ENCODE data around the gene IRAK2.
A peak's percentile ranks its signal among the peaks of the same experiment; 100 is the strongest.

DNA sequence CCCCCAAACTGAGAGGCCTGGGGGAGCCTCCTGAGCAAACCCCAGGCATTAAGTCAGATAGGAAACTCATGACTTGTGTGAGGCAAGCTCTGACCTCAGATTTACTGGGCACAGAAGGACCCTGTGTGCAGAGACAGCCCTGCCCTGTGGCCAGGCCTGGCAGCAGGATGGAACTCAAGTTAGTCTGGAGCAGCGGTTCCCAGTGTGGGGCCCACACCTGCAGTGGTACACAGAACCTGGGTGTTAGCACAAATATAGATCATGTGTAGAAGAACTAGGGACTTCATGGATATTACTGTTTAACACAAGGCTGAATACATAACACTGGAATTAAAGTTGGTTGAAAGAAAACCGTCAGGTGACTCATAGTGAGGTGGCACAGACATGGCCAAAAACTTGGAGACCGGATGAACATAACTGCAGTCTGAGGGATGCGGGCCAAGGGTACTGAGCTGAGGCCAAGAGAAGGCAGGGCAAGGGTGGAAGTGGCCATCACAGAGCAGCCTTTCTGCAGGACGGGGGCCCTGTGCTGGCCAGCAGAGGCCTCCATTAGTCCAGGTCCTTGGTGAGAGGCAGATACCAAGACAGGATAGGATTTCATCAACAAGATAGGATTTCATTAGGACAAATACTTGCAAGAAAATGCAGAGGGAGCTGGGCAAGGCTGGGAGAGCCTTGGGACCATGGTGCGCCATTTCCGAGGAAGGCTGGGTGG lies 40.9 kb downstream of the IRAK2 start:
- TF ChIP-seq, protein P1, sequence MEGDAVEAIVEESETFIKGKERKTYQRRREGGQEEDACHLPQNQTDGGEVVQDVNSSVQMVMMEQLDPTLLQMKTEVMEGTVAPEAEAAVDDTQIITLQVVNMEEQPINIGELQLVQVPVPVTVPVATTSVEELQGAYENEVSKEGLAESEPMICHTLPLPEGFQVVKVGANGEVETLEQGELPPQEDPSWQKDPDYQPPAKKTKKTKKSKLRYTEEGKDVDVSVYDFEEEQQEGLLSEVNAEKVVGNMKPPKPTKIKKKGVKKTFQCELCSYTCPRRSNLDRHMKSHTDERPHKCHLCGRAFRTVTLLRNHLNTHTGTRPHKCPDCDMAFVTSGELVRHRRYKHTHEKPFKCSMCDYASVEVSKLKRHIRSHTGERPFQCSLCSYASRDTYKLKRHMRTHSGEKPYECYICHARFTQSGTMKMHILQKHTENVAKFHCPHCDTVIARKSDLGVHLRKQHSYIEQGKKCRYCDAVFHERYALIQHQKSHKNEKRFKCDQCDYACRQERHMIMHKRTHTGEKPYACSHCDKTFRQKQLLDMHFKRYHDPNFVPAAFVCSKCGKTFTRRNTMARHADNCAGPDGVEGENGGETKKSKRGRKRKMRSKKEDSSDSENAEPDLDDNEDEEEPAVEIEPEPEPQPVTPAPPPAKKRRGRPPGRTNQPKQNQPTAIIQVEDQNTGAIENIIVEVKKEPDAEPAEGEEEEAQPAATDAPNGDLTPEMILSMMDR (IDR thresholded peaks at IDR 0.05) = no peak
- TF ChIP-seq POLR2AphosphoS5 (IDR thresholded peaks at IDR 0.05) = peak in 1 of 3 donors; percentile 38
- TF ChIP-seq POLR2A (IDR thresholded peaks at IDR 0.05) = no peak

All from stomach (tissue), 4 donors.